MM.1S (cell line): ENCODE results near the gene JCAD.

Source experiments
- CTCF ChIP-seq: fragments of 300-600 bp; sonication (generic); IDR thresholded peaks from 2 replicates; pipeline ENCODE4 v1.5.1; 2016; ENCODE audit warnings: antibody characterized with exemption, low read length, mixed read lengths
- EZH2 ChIP-seq: fragments of 300-600 bp; sonication (generic); optimal IDR thresholded peaks from 2 replicates; pipeline ENCODE3; 2017; ENCODE audit warnings: low read depth, mild to moderate bottlenecking, antibody characterized with exemption, low read length, mixed read lengths
- EZH2phosphoT487 ChIP-seq: fragments of 300-600 bp; sonication (generic); IDR thresholded peaks from 2 replicates; pipeline ENCODE4 v1.6.1; 2018; ENCODE audit warnings: antibody characterized with exemption, low read length

- no peak for TF ChIP-seq CTCF
- TF ChIP-seq EZH2: no peak
- no peak for TF ChIP-seq EZH2phosphoT487
These were observed 9.3 kb upstream of the JCAD start for GRCh38 chr10:30068492-30069223.
